Lung (tissue), 12 donors: ENCODE measurements around the gene FGD5. TPM values are rescaled to one million over a fixed set of nuclear protein-coding genes. Genes with fewer than 3 reads are reported as not detected.

ENCODE experiments used
- ATAC-seq: fragments of 200-7000 bp; cut with Tn5 transposase; one replicate; pipeline ENCODE4 v1.9.1; 2020; ENCODE audit warnings: moderate number of reproducible peaks; ENCODE audit not compliant: insufficient read depth, low FRiP score
- DNase-seq, 3 donors: peaks; one replicate each; pipeline ENCODE4 v3.0.0-alpha.2; 2013 to 2017
- H3K27ac ChIP-seq, 2 donors: one replicate each; pipeline ENCODE4 v1.5.1; 2013; ENCODE audit warnings: mild to moderate bottlenecking in 2 of 2, moderate library complexity in 2 of 2, control low read depth in 1 of 2, inconsistent platforms in 1 of 2, low read depth in 1 of 2, low read length in 1 of 2
- H3K27me3 ChIP-seq, 3 donors: one replicate each; pipeline ENCODE4 v1.5.1; 2013; ENCODE audit warnings: low read length in 2 of 3; ENCODE audit not compliant: control insufficient read depth in 3 of 3, insufficient read depth in 3 of 3
- H3K36me3 ChIP-seq, 4 donors: one replicate each; pipeline ENCODE4 v1.5.1; 2013; ENCODE audit warnings: low read length in 4 of 4, mild to moderate bottlenecking in 1 of 4, moderate library complexity in 1 of 4; ENCODE audit not compliant: control insufficient read depth in 4 of 4, insufficient read depth in 4 of 4
- H3K4me1 ChIP-seq, 5 donors: one replicate each; pipeline ENCODE4 v1.5.1; 2013; ENCODE audit warnings: low read length in 5 of 5, mild to moderate bottlenecking in 2 of 5, moderate library complexity in 1 of 5; ENCODE audit not compliant: control insufficient read depth in 5 of 5, insufficient read depth in 5 of 5
- H3K4me3 ChIP-seq: one replicate; pipeline ENCODE4 v1.5.1; 2013; ENCODE audit warnings: mild to moderate bottlenecking, control low read depth, moderate library complexity
- H3K9ac ChIP-seq, 2 donors: one replicate each; pipeline ENCODE4 v1.5.1; 2013; ENCODE audit warnings: low read length in 2 of 2, control low read depth in 1 of 2; ENCODE audit not compliant: insufficient read depth in 1 of 2
- H3K9me3 ChIP-seq, 4 donors: one replicate each; pipeline ENCODE4 v1.5.1; 2013; ENCODE audit warnings: low read length in 3 of 4, mild to moderate bottlenecking in 1 of 4, moderate library complexity in 1 of 4; ENCODE audit not compliant: control insufficient read depth in 4 of 4, insufficient read depth in 3 of 4
- WGBS, 2 donors: extraction: QIAGEN DNeasy Blood & Tissue Kit; methylation state at CpG; one replicate each; pipeline ENCODE4 v1.1.7; 2013; 5-methylcytosine and 5-hydroxymethylcytosine counted together
- polyA plus RNA-seq, 2 donors: library from polyadenylated mRNA; stranded (reverse); fragments of 200-250 nt; gene quantifications; one replicate each; pipeline ENCODE4 v1.2.1, GENCODE V29; 2013
- total RNA-seq, 2 donors: library from RNA; depleted of rRNA in 1 of 2; stranded (reverse); fragments of >200 nt in 1 of 2; gene quantifications; one replicate each; pipeline ENCODE4 v1.2.1, GENCODE V29; 2014 to 2021
- TF ChIP-seq, protein P1 (sequence below): IDR thresholded peaks from 2 replicates; pipeline ENCODE4 v1.5.1; 2012; ENCODE audit warnings: mild to moderate bottlenecking; ENCODE audit errors: control extremely low read depth, extremely low read depth
- donor health status: control.
- donor health status: control.
- donor health status: Bipolar disorder and iron deficiency.
- donor health status: healthy.
- donor health status: DM: yes; HTN: yes; CAD: no.

The FGD5 gene
- total and polyA plus RNA-seq, 4 donors, result 14.6 to 58.5 (median 32.2) TPM

DNA sequence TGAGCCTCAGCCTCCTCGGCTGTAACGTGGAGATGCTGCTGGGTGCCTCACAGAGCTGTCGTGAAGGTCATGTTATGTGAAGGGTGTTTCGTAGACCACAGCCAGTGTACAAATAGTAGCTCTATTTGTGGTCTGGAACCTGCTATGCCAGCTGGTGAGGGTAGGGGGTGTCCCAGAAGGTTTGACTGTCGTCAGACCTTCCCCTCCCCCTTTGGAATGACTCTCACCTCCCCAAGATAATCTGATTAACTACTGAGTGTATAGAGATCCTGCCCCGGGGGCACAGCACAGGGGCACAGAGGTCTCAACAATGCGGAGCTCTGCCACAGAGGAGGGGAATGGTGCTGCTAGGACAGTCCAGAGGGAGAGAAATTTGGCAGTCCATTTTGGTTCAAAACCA, 20.5 kb downstream of the FGD5 start:
- WGBS, 2 donors, result 55 to 68% methylated on average over 7 of the region's 7 CpGs
- ATAC-seq, result no peak

DNA sequence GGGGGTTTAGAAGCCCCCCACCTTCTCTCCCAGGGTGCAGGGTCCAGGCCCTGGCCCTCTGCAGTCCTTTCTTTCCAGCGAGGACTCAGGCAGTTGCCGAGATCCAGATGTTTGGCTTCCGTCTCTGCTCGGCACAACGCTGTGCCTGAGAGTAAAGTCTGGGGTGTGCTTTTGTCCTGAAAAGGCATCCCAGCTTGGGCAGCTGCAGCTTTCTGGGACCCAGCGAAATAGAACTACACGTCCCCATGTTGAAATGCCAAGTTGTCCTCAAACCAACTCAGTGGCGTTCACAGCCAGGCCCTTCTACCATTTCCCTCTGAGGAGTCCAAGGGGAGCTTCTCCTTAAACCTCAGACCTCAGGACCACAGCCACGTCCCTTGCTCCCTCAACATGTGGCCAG, 23.1 kb downstream of the FGD5 start:
- peak overlapping the region in 1 of 2 donors; percentile 26 for H3K27ac ChIP-seq
- 52 to 66% methylated on average over 9 of the region's 9 CpGs for WGBS, 2 donors
- TF ChIP-seq, protein P1, sequence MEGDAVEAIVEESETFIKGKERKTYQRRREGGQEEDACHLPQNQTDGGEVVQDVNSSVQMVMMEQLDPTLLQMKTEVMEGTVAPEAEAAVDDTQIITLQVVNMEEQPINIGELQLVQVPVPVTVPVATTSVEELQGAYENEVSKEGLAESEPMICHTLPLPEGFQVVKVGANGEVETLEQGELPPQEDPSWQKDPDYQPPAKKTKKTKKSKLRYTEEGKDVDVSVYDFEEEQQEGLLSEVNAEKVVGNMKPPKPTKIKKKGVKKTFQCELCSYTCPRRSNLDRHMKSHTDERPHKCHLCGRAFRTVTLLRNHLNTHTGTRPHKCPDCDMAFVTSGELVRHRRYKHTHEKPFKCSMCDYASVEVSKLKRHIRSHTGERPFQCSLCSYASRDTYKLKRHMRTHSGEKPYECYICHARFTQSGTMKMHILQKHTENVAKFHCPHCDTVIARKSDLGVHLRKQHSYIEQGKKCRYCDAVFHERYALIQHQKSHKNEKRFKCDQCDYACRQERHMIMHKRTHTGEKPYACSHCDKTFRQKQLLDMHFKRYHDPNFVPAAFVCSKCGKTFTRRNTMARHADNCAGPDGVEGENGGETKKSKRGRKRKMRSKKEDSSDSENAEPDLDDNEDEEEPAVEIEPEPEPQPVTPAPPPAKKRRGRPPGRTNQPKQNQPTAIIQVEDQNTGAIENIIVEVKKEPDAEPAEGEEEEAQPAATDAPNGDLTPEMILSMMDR, result no peak
- no peak overlapping the region for H3K4me3 ChIP-seq
- DNase-seq (peak; percentile 56 to 71 (median 64)), ATAC-seq (no peak)
- H3K9me3 ChIP-seq, result no peaks in the 10 kb centered on the region
- no peak overlapping the region for H3K9ac ChIP-seq
- peaks cover 3 to 40% (median 24%) of the 10 kb centered on the region in 5 donors for H3K4me1 ChIP-seq
- H3K36me3 ChIP-seq, result no peaks in the 10 kb centered on the region
- H3K27me3 ChIP-seq, result no peaks in the 10 kb centered on the region

More for the DNA sequence above, 20.5 kb downstream of the FGD5 start:
- Histone ChIP-seq H3K9me3 (no peaks in the 10 kb centered on the region), H3K4me1 (peaks cover 3 to 43% (median 30%) of the 10 kb centered on the region in 5 donors), H3K36me3 (no peaks in the 10 kb centered on the region), H3K27me3 (no peaks in the 10 kb centered on the region), H3K27ac (peak overlapping the region in 1 of 2 donors; percentile 40), H3K9ac (no peak overlapping the region), H3K4me3 (no peak overlapping the region)
- TF ChIP-seq, protein P1, result no peak
- DNase-seq, result no peak

DNA sequence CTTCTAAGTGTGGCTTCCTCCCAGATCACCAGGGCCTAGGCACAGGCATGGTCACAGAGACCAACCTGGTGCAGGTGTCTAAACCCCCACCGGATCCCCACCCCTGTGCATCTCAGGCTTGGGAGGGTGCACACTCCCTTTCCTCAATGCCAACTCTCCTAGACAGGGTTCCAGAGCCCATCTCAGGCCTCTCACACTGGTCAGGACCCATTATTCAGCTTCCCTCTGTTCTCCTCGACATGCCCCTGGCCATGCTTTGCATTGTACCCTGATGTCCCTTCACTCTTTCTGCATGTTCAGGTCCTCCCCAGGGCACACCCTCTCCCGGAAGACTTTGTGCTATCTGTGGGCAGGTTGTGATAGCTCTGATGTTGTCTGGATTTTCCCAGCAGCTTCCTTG, 23.5 kb downstream of the FGD5 start:
- H3K4me1 ChIP-seq, result peaks cover 3 to 39% (median 21%) of the 10 kb centered on the region in 5 donors
- H3K9ac ChIP-seq, result no peak overlapping the region
- H3K27me3 ChIP-seq, result no peaks in the 10 kb centered on the region
- no peaks in the 10 kb centered on the region for H3K9me3 ChIP-seq
- no peak overlapping the region for H3K27ac ChIP-seq
- ATAC-seq, result no peak
- DNase-seq, result peak in 1 of 3 donors; percentile 5
- H3K36me3 ChIP-seq, result no peaks in the 10 kb centered on the region
- TF ChIP-seq, protein P1, result no peak
- WGBS, 2 donors, result 80 to 90% methylated on average over 3 of the region's 3 CpGs
- H3K4me3 ChIP-seq, result no peak overlapping the region

DNA sequence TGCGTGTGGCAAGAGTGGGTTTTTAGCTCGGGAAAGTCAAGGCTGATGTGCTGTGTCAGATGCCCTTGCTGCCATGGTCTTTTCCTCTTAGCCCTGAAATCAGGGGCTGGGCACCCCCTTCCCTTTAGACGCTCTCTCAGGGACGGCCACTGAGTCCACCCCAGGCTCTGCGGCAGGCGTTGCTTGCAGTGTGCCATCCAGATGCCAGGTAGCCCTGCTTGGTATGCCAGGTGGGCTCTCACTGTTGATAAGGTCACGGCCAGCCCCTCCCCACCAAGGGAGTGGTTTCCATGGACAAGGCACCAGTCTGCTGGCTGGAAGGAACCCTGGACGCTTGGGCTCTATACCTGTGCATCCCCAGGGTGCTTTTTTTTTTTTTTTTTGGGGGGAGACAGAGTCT, 24.6 kb downstream of the FGD5 start:
- no peak for ATAC-seq
- TF ChIP-seq, protein P1, result no peak
- 87 to 93% methylated on average over 8 of the region's 8 CpGs for WGBS, 2 donors
- H3K9me3 ChIP-seq, result no peaks in the 10 kb centered on the region
- peaks cover 3 to 38% (median 15%) of the 10 kb centered on the region in 5 donors for H3K4me1 ChIP-seq
- H3K9ac ChIP-seq, result no peak overlapping the region
- H3K4me3 ChIP-seq, result no peak overlapping the region
- DNase-seq, result peak in 1 of 3 donors; percentile 3
- peak overlapping the region in 1 of 2 donors; percentile 33 for H3K27ac ChIP-seq
- no peaks in the 10 kb centered on the region for H3K27me3 ChIP-seq
- no peaks in the 10 kb centered on the region for H3K36me3 ChIP-seq
